GM18868 (cell line): Measurements from ENCODE around the gene SORCS2.
"Not testable (repeated sequence)": the region's sequence is repeated elsewhere in the genome, so short reads cannot be mapped to it uniquely, and the experiment has no call there.

Experiments used
- ATAC-seq: cut with Tn5 transposase; IDR thresholded peaks from one replicate; pipeline ENCODE4 v1.9.1; 2021; ENCODE audit warnings: mild to moderate bottlenecking, moderate library complexity; ENCODE audit not compliant: unreplicated experiment

SORCS2 gene

DNA sequence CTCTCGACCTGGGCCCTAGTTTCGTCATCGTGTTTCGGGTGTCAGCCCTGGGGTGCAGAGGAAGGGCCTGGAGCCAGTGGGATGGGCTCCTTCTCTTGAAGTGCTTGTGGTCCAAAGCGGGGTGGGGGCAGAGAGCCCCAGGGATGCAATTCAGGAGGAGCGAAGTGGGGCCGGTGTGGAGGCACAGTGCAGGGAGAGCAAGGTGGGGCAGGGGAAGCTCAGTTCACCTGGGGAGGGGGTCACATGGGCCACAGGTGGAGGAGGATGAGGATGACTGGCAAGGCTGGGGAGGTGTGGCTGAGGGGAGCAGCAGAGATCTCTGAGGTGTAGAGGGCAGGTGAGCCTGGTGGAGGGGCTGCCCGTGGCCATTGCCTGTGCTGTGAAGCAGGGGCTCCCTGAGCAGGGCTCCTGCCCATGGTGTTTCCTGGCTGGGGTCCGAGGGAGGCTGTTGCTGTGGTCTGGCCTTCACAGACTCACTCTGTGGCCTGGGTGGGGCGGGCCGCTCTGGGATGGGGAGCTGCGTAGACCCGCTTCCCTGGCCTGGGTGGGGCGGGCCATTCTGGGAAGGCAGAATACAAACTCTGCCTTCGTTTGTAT is 6.9 kb downstream of the SORCS2 start:
- no peak for ATAC-seq

DNA sequence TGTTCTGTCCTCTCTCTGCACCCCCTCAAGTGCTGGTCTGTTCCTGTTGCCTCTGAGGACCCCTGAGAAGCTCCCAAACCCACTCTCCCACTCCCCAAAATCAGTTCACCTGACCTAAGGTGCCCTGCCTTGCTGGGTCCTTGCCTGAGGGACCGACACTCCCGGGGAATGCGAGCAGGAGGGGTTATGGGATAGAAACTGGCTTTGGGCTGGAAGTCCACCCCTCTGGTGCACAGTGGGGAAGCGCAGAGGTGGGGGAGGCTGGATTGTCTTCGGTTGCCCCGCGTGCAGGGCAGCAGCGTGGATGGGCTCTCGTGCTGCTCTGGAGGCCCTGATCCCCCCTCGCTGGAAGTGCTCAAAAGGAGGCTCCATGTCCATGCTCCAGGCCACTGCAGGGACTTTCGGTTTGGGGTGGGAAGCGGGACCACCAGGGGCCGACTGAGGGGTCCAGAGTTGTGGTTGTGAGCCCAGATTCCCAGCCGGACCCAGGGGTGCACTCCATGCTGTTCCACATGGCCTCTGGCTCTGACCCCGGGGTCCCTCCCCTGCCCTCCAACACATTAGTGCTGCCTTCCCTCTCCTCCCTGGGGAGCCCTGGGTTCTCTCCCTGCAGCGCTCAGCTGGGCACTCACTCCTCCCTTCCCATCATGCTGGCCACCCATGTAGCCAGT is 7.6 kb downstream of the SORCS2 start:
- ATAC-seq = no peak

DNA sequence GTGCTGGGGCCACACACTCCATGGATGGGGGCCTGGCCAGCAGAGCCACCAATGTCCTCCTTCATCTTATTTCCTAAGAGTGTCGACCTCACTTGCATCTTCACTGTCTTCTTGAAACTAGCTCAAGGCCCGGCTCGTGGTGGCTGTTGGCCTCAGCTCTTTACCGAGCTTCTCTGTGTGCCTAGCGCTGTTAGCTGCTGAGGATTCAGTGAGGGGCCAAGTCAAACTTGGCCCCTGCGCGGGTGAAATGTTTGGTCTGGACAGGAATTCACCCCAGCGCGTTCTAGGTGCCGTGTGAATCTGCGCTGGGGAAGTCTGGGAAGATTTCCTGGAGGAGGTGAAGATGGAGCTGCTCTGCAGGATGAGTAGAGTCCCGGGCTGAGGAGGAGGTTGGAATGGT is 8.5 kb downstream of the SORCS2 start:
- no peak for ATAC-seq

DNA sequence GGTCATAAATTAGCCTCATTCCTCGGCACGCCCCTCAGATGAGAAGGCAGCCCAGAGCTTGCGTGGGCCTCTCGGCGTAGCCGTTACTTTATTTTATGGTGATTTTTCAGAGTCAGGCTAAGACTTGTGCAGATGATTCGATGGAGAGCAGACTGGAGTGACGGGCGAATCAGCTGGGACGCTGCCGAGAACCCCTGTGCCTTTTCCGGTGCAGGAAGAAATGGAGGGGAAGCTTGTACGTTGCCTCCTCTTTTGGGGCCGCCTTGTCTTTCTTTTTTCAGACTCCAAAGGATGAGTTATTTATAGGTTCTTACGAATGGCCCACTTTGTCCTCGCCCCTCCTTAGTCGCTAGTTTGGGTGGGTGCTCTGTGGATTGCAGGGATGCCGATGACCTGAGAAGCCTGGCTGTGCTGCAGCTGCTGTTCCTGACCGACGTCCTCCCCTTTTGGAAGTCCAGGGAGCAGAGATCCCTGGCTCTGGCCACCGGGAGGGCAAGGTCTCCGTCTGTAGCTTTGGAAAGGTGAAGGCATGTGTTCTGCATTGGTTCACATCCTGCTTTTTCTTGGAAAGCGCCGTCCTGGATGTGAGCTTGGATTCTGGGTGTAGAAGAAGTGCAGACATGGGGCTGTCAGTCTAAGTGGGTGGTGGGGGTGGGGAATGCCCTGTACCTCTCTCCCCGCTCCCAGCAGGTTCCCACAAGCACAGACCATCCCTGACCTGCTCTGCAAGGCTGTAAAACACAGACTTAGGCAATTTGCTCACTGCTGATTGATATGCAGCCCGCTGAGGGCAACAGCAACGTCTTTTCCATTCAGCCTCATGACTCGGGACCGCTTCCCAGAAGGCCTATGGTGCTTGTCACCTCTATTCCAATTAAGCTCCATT is 9.3 kb downstream of the SORCS2 start:
- no peak for ATAC-seq

DNA sequence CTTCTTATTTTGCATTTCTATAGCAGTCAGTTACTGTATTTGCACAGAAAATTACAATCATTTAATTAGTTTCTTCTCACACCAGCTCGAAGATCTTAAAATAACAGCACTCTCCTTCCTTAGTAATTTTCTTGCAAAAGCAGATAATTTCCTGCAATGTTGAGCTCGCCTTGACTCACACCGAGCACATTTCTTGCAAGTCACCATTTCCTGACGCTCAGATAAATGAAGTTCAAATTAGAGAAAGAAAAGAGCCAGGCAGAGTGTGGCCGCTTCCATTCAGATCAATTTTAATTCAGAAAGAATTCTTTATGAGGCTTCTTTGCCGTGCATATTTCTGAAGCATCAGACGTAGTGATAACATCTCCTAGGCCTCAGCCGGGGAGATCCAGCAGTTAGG is 10.1 kb downstream of the SORCS2 start:
- ATAC-seq = no peak

DNA sequence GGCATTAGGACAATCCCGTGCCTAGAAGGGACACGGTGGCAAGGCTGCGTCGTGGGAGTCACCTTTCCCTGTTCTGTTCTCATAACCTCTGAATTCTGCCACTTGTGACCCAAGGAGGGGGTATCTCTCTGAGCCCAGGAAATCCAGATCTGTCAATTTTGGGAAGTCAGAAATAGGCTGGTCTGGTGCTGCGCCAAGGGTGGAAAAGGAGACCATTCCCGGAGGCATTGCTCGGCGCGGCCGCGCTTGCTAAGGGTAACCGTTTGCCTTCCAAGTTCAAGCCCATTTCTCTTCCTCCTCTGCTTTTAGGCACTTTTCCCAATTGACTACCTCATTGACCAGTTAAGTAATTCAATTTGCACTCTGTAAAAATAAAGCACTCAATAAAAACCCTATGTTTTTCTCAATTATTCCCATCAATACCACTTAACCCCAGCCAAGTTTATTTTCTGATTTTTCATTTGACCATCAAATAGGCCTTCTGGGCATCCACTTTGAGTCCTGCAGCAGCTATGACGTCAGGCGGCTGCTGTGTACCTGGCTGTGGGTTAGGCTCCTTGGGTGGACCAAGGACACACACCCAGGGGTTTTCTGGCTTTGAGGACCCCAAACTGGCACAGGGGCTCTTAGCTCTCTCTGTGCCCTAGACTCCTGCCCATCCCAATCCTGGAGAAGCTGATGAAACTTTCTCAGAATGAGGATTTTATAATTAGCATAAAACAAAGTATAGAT is 12.5 kb downstream of the SORCS2 start:
- no peak for ATAC-seq

DNA sequence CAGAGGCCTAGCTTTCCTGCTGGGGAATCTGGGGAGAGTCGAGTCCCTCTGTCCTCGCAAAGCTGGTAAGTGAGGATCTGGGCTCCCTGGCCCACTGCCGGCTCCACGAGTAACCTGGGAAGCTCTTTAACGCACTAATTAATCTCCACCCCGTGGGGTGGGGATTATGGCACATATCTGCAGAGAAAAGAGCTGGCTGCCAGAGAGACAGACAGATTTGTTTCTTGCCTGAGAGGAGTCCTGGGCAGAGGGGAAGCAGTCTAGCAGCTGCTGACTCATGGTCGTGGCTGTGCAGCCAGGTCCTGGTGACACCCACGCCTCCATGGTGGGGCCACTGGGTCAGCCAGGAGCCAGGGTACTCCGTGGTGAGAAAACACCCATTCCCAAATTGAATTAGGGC is 14.0 kb downstream of the SORCS2 start:
- ATAC-seq = no peak

DNA sequence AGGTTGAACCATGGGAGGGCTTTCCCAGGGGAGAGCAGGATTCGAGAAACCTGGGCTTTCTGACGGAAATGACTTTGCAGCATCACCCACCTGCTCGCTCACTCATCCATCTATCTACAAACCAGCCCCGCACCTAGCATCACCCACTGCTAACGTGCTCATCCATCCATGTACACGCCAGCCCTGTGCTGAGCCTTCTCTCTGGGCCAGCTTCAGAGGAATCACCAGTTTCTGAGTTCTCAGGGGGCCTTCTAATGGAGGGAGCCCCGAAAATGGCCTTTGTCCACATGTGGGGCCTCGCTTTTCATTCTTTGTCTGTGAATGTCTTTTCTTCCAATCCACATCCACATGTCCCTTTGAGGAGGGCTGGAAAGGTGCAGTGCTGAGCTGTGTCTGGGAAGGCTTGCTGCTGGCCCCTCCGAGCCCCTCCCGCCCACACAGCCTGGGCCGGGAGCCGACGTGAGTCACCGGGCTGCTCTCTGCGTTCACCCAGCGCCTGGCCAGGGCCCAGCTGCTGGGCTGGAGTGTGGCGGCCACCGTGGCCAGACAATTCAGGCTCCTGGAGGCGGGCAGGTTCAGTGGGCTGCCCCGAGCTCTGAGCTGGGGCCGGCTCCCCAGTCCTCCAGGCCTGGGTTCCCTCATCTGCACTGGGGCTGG is 14.7 kb downstream of the SORCS2 start:
- no peak for ATAC-seq

DNA sequence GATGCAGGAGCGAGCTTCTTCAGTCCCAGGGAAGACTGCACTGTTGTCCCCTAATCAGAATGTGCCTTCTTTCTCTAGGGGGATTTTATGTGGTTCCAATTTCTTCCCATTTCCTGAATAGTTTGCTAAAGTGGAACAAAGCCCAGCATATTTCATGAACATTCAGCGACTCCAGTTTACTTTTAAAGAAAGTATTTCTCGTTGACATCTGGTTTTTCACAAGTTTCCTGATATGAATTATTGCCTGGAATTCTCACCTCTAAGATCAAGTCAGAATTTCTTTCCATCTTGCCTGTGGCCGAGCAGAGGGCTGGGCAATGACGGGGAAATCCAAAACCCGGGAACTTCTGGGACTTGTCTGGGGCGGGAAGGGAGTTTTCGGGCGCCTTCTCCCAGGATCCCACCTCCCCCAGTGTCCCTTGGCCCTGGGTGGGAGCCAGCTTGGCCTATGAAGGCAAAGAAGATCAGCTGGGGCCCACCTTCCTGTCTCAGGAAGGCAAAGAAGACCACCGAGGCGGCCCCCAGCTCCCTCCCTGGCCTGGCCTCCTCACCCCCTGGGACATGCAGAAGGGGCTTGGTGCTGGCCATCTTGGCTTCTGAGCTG is 15.4 kb downstream of the SORCS2 start:
- no peak for ATAC-seq

DNA sequence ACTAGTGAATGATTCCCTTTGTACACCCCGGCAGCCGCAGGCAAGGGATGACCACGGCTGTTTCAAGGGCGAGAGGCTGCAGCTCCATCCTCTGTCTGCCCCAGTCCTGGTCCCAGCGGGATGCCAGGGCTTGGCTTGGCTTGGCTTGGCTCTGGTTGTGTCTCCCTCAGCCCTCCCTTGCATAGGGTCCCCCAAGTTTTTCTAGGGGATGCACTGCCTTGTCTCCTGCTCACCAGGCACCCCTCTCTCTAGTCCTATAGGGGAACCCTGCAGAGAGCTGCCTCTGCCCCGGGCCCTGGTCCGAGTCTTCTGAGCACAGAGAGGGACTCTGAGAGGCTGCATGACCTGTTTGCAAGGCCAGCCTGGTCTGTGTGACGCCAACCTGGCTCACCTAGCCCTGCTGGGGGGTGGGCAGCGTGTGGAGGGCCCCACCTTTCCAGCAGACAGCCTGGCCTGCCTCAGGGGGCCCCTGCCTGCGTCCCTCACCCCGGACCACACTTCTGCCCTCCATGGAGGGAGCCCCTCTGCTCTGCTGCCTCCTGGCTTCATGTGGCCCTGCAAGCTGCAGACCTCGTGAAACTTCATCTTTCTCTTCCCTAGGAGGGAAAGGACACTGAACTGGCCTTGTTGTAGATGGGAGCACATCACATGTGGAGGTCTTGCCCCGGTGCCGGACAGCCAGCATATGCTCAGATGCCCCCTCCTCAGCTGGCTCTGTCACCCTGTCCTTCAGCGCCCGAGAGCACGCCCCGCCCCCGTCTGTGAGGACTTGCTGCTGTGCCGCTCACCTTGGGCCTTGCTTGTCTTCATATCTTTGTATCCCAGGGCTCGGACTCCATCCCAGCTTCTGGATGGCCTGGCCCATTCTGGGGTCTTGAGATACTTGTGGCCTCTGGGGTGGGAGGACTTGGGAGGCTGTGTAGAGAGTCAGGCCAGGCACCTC is 16.4 kb downstream of the SORCS2 start:
- ATAC-seq = no peak

DNA sequence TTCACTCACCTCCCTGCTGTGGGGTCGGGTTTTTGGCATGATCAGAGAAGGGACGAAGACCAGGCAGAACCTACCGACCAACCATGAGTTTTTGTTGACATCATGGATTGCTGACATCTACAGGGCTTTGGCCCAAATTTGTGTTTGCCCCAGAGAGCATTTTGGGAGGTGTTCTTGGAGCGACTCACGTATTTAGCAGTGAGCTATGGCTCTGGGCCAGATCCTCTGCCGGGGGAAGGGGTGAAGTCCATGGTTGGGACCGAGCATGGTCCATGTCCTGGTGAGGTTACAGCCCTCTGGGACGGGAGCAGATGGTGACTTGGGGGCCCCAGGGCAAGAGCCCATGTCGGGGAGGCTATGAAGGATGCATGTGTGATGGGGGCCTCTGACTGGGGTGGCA is 17.4 kb downstream of the SORCS2 start:
- no peak for ATAC-seq

DNA sequence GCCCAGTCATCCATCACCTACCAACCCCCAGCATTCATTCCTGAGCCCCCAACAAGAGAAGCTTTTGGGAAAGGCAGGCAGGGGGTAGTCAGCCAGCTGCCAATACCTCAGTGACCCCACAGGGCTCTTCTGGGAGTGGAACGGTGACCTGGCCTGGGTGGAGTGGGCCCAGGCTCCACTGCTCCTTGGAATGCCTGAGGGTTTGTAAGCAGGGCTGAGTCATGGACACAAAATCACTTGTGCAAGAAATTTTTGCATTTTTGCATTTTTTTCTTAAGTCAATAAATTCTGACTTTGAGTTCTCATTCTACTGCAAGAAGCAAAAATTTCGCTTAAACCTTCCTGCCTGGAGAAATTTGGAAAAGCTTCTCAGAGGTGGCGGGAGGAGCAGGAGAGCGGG is 18.5 kb downstream of the SORCS2 start:
- ATAC-seq = no peak

DNA sequence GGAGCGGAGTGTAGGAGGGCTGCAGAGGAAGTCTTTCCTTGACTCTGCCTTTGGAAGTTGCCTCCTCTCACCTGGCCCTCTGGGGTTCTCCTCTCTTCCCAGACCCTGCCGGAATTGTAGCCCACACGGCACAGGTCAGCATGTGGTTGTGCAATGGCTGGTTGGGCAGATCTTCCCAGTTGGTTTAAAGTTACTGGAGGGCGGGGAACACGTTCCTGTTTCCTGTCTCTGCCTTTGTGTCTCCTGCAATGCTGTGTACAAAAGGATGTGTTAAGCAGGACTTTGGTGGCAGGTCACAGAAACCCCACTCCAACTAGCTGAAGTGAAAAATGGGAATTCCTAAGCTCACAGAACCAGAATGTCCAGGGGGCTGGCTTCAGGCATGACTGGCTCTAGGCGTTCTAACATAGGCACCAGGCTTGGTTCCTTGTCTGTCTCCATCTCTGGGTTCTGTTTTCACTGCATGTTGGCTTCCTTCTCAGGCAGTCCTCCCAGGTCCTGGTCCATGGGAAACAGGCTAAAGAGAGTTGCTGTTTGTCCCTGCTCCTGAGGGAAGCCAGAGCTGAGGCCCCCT is 19.9 kb downstream of the SORCS2 start:
- ATAC-seq = no peak

DNA sequence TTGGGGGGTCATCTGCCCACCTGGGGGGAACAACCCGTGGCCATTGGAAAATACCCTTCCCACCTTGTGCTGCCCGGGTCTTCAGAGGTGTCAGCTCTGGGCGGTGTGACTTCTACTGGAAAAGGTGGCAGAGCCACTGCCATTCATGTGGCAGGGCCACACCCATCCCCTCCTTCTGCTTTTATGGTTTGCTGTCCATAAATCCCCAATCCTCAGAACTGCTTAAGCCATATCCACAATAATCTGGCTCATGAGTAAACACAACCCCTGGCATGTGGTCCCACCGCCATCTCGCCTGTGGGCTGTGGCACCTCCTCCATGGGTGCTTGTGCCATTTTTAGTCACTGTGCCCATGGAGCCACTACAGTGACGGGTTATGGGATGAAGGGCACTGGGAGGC is 20.6 kb downstream of the SORCS2 start:
- ATAC-seq = no peak

DNA sequence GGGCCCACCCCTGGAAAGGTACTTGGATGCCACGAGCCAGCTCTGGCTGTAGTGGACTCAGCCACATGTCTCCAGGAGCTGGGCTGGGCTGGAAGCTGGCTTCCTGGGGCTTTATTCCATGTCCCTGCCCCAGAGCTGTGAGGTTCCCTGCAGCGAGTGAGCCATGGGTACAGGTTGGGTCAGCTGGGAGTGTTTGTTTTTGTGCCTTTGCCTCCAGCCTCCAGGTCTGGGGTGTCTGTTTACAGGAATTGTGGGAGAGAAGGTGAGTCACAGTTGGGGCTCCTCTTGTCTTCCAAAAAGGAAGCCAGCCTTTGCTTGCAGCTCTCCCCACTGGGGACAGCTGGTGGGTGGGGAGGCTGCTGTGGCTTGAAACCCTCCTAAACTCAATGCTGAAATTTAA is 21.5 kb downstream of the SORCS2 start:
- no peak for ATAC-seq

DNA sequence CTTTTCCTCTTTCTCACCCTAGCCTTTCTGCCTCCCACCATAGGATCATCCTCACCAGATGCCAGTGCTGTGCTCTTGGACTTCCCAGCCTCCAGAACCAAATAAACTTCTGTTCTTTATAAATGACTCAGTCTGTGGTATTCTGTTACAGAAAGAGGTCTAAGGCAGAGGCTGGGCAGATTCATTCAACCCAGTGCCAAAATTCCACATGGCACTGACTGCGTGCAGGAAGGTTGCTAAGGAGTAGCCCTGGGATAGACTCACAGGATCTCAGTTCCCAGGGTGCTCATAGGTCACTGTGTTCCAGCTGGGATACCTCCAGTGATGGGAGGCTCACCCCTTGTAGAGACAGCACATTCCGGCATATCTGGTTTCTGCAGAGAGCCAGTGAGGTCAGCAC is 22.0 kb downstream of the SORCS2 start:
- no peak for ATAC-seq

DNA sequence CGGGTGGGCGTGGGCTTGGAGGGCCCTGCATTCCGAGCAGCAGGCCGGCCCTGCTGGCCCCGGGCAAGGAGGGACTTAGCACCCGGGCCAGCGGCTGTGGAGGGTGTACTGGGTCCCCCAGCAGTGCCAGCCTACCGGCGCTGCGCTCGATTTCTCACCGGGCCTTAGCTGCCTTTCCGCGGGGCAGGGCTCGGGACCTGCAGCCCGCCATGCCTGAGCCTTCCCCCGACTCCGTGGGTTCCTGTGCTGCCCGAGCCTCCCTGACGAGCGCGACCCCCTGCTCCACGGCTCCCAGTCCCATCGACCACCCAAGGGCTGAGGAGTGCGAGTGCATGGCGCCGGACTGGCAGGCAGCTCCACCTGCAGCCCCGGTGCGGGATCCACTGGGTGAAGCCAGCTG is 22.8 kb downstream of the SORCS2 start:
- ATAC-seq = not testable (repeated sequence)

DNA sequence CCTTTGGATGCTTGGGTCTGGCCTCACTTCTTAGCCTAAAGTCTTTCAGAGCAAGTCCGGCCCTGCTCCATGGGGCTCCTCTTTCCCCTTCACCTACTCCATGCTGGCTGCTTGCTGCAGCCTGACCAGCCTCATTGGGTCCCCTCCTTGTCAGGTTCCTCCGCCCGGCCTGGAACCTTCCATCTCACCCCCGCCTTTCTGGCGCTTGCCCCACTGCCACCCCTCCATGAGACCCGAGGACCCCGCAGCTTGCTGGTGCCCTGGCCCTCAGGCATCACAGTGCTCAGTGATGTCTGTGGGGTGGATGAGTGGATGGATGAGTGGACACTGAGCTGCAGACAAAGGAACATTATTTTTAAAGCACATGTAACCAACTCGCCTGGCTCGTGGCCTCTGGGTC is 24.7 kb downstream of the SORCS2 start:
- ATAC-seq = no peak
